ENCODE measurements around the gene RYR1.
"Not testable (repeated sequence)": the region's sequence is repeated elsewhere in the genome, so short reads cannot be mapped to it uniquely, and the experiment has no call there.

RYR1 gene

GRCh38 chr19:38466050-38466449, 32.6 kb downstream of the RYR1 start:
- no peak overlapping the region for H3K4me2 ChIP-seq (ENCODE audit: low read length)
- H3K4me1 ChIP-seq (ENCODE audit: low read length), result no peaks in the 10 kb centered on the region
- no peak overlapping the region for H3K9ac ChIP-seq (ENCODE audit: low read length)
- no peak overlapping the region for H3K4me3 ChIP-seq (ENCODE audit: low read length)
- TF ChIP-seq EZH2phosphoT487 (IDR thresholded peaks at IDR 0.05; ENCODE audit: low read depth) (no peak), CTCF (IDR thresholded peaks at IDR 0.05; ENCODE audit: low read depth, low read length) (no peak)
- H3K9me3 ChIP-seq (ENCODE audit: insufficient read depth, low read length), result no peaks in the 10 kb centered on the region
- no peaks in the 10 kb centered on the region for H4K20me1 ChIP-seq (ENCODE audit: insufficient read depth, low read length)
- no peak overlapping the region for H2AFZ ChIP-seq (ENCODE audit: low read depth, low read length)
- no peaks in the 10 kb centered on the region for H3K27me3 ChIP-seq (ENCODE audit: low read depth, low read length)
- H3K36me3 ChIP-seq (replicated peaks; ENCODE audit: low read depth, low read length), result peaks cover 17% of the 10 kb centered on the region
- no peaks in the 10 kb centered on the region for H3K79me2 ChIP-seq (ENCODE audit: low read length)
- H3K27ac ChIP-seq (ENCODE audit: low read length), result no peak overlapping the region

- no peaks in the 10 kb centered on the region for H3K27me3 ChIP-seq (ENCODE audit: low read depth, low read length)
- peaks cover 12% of the 10 kb centered on the region for H3K36me3 ChIP-seq (replicated peaks; ENCODE audit: low read depth, low read length)
- H3K4me3 ChIP-seq (ENCODE audit: low read length), result no peak overlapping the region
Measured at GRCh38 chr19:38467541-38468525, 34.3 kb downstream of the RYR1 start.

GRCh38 chr19:38469151-38469550, 35.7 kb downstream of the RYR1 start:
- Histone ChIP-seq H3K9me3 (ENCODE audit: insufficient read depth, low read length) (no peaks in the 10 kb centered on the region), H3K9ac (ENCODE audit: low read length) (no peak overlapping the region), H3K79me2 (ENCODE audit: low read length) (no peaks in the 10 kb centered on the region), H2AFZ (ENCODE audit: low read depth, low read length) (no peak overlapping the region), H3K4me2 (ENCODE audit: low read length) (no peak overlapping the region), H3K36me3 (replicated peaks; ENCODE audit: low read depth, low read length) (peaks cover 12% of the 10 kb centered on the region), H3K27me3 (ENCODE audit: low read depth, low read length) (no peaks in the 10 kb centered on the region), H3K4me3 (ENCODE audit: low read length) (no peak overlapping the region), H4K20me1 (ENCODE audit: insufficient read depth, low read length) (no peaks in the 10 kb centered on the region), H3K27ac (ENCODE audit: low read length) (no peak overlapping the region), H3K4me1 (ENCODE audit: low read length) (no peaks in the 10 kb centered on the region)
- TF ChIP-seq CTCF (IDR thresholded peaks at IDR 0.05; ENCODE audit: low read depth, low read length), result no peak
- TF ChIP-seq EZH2phosphoT487 (IDR thresholded peaks at IDR 0.05; ENCODE audit: low read depth), result no peak

More at GRCh38 chr19:38467541-38468525, 34.3 kb downstream of the RYR1 start:
- H2AFZ ChIP-seq (ENCODE audit: low read depth, low read length), result no peak overlapping the region
- H3K4me1 ChIP-seq (ENCODE audit: low read length), result no peaks in the 10 kb centered on the region
- H3K27ac ChIP-seq (ENCODE audit: low read length), result no peak overlapping the region
- H3K9ac ChIP-seq (ENCODE audit: low read length), result no peak overlapping the region
- H3K9me3 ChIP-seq (ENCODE audit: insufficient read depth, low read length), result no peaks in the 10 kb centered on the region
- H3K79me2 ChIP-seq (ENCODE audit: low read length), result no peaks in the 10 kb centered on the region
- H4K20me1 ChIP-seq (ENCODE audit: insufficient read depth, low read length), result no peaks in the 10 kb centered on the region
- no peak overlapping the region for H3K4me2 ChIP-seq (ENCODE audit: low read length)
- TF ChIP-seq EZH2phosphoT487 (IDR thresholded peaks at IDR 0.05; ENCODE audit: low read depth) (no peak), CTCF (IDR thresholded peaks at IDR 0.05; ENCODE audit: low read depth, low read length) (no peak)

- Histone ChIP-seq H4K20me1 (ENCODE audit: insufficient read depth, low read length) (no peaks in the 10 kb centered on the region), H3K27me3 (ENCODE audit: low read depth, low read length) (no peaks in the 10 kb centered on the region), H2AFZ (ENCODE audit: low read depth, low read length) (no peak overlapping the region), H3K4me3 (ENCODE audit: low read length) (no peak overlapping the region), H3K36me3 (replicated peaks; ENCODE audit: low read depth, low read length) (peaks cover 12% of the 10 kb centered on the region), H3K4me2 (ENCODE audit: low read length) (no peak overlapping the region), H3K4me1 (ENCODE audit: low read length) (no peaks in the 10 kb centered on the region), H3K9me3 (ENCODE audit: insufficient read depth, low read length) (no peaks in the 10 kb centered on the region), H3K27ac (ENCODE audit: low read length) (no peak overlapping the region), H3K9ac (ENCODE audit: low read length) (no peak overlapping the region), H3K79me2 (ENCODE audit: low read length) (no peaks in the 10 kb centered on the region)
- TF ChIP-seq CTCF (IDR thresholded peaks at IDR 0.05; ENCODE audit: low read depth, low read length) (no peak), EZH2phosphoT487 (IDR thresholded peaks at IDR 0.05; ENCODE audit: low read depth) (no peak)
Measured at GRCh38 chr19:38470788-38471480, 37.4 kb downstream of the RYR1 start.

- not testable (repeated sequence) for H3K79me2 ChIP-seq (ENCODE audit: low read length); H3K27me3 ChIP-seq (ENCODE audit: low read depth, low read length); H3K4me2 ChIP-seq (ENCODE audit: low read length); H3K4me1 ChIP-seq (ENCODE audit: low read length); H3K9ac ChIP-seq (ENCODE audit: low read length); H2AFZ ChIP-seq (ENCODE audit: low read depth, low read length); H4K20me1 ChIP-seq (ENCODE audit: insufficient read depth, low read length); H3K9me3 ChIP-seq (ENCODE audit: insufficient read depth, low read length); H3K36me3 ChIP-seq (replicated peaks; ENCODE audit: low read depth, low read length); H3K4me3 ChIP-seq (ENCODE audit: low read length); H3K27ac ChIP-seq (ENCODE audit: low read length)
Measured at GRCh38 chr19:38472725-38473124, 39.2 kb downstream of the RYR1 start.

All from OCI-LY3 (cell line).